COLO668 (cell line): ENCODE results near the gene DDR2.
"Not testable (repeated sequence)": the region's sequence is repeated elsewhere in the genome, so short reads cannot be mapped to it uniquely, and the experiment has no call there.

ENCODE experiments used
- DNase-seq: peaks from one replicate; lab custom pipeline; 2025; ENCODE audit not compliant: unreplicated experiment; lab: John Stamatoyannopoulos, UW

The DDR2 gene

GRCh38 chr1:162632217-162632666, at the start of gene DDR2:
DDR2 (plus strand) TSS chr1:162632464; CDS start chr1:162719064, 86,600 bp downstream.
- DNase-seq: no peak

- not testable (repeated sequence) for DNase-seq
Measured at GRCh38 chr1:162582901-162583300, 49.4 kb upstream of the DDR2 start.

GRCh38 chr1:162585101-162585500, 47.2 kb upstream of the DDR2 start:
- DNase-seq: not testable (repeated sequence)

- DNase-seq: no peak
Measured at GRCh38 chr1:162587347-162587746, 44.9 kb upstream of the DDR2 start.

- DNase-seq: no peak
Measured at GRCh38 chr1:162587761-162588260, 44.5 kb upstream of the DDR2 start.

GRCh38 chr1:162590101-162590500, 42.2 kb upstream of the DDR2 start:
- no peak for DNase-seq

- no peak for DNase-seq
Measured at GRCh38 chr1:162590686-162591085, 41.6 kb upstream of the DDR2 start.

- no peak for DNase-seq
Measured at GRCh38 chr1:162596514-162597170, 35.6 kb upstream of the DDR2 start.

GRCh38 chr1:162599451-162599850, 32.8 kb upstream of the DDR2 start:
- no peak for DNase-seq

- DNase-seq: not testable (repeated sequence)
Measured at GRCh38 chr1:162603117-162603516, 29.1 kb upstream of the DDR2 start.

- no peak for DNase-seq
Measured at GRCh38 chr1:162605225-162605927, 26.9 kb upstream of the DDR2 start.

GRCh38 chr1:162609306-162609705, 23.0 kb upstream of the DDR2 start:
- no peak for DNase-seq

GRCh38 chr1:162612606-162613400, 19.5 kb upstream of the DDR2 start:
- DNase-seq: no peak

- DNase-seq: no peak
Measured at GRCh38 chr1:162616848-162617247, 15.4 kb upstream of the DDR2 start.

- DNase-seq: no peak
Measured at GRCh38 chr1:162617513-162617912, 14.8 kb upstream of the DDR2 start.

- no peak for DNase-seq
Measured at GRCh38 chr1:162619076-162619475, 13.2 kb upstream of the DDR2 start.

GRCh38 chr1:162621256-162621655, 11.0 kb upstream of the DDR2 start:
- no peak for DNase-seq

- DNase-seq: no peak
Measured at GRCh38 chr1:162625679-162626078, 6.6 kb upstream of the DDR2 start.

- DNase-seq: no peak
Measured at GRCh38 chr1:162626094-162626493, 6.2 kb upstream of the DDR2 start.

GRCh38 chr1:162626761-162627160, 5.5 kb upstream of the DDR2 start:
- DNase-seq: no peak

- DNase-seq: no peak
Measured at GRCh38 chr1:162627662-162628296, 4.5 kb upstream of the DDR2 start.
